ENCODE measurements around the gene CCDC60.

The CCDC60 gene

GRCh38 chr12:119544765-119545625 lies 210.5 kb downstream of the CCDC60 start:
- DNase-seq = peak; percentile 39

GRCh38 chr12:119546340-119546739 lies 211.8 kb downstream of the CCDC60 start:
- no peak for DNase-seq

- no peak for DNase-seq
Observed at GRCh38 chr12:119547001-119547400, 212.5 kb downstream of the CCDC60 start.

GRCh38 chr12:119556854-119557253 lies 222.3 kb downstream of the CCDC60 start:
- no peak for DNase-seq

- DNase-seq = no peak
Observed at GRCh38 chr12:119565404-119565803, 230.9 kb downstream of the CCDC60 start.

GRCh38 chr12:119570771-119571170 lies 236.2 kb downstream of the CCDC60 start:
- no peak for DNase-seq

- no peak for DNase-seq
Observed at GRCh38 chr12:119573086-119573485, 238.6 kb downstream of the CCDC60 start.

GRCh38 chr12:119574255-119574654 lies 239.7 kb downstream of the CCDC60 start:
- no peak for DNase-seq

GRCh38 chr12:119576118-119576810 lies 241.7 kb downstream of the CCDC60 start:
- DNase-seq = no peak

GRCh38 chr12:119576915-119577314 lies 242.4 kb downstream of the CCDC60 start:
- no peak for DNase-seq

GRCh38 chr12:119578112-119578511 lies 243.6 kb downstream of the CCDC60 start:
- no peak for DNase-seq

- no peak for DNase-seq
Observed at GRCh38 chr12:119589097-119589496, 254.6 kb downstream of the CCDC60 start.

GRCh38 chr12:119589634-119590033 lies 255.1 kb downstream of the CCDC60 start:
- DNase-seq = no peak
